AG10803 (cell line): ENCODE data around the gene NCOA6.

Experiments
- DNase-seq: peaks from one replicate; pipeline ENCODE4 v3.0.0; 2010; ENCODE audit warnings: low read depth
- H3K4me3 ChIP-seq: 2 replicates; pipeline ENCODE4 v1.5.1; 2011; ENCODE audit warnings: mild to moderate bottlenecking, low read length, control low read depth
- TF ChIP-seq, protein P1 (sequence below): conservative IDR thresholded peaks from 2 replicates; pipeline ENCODE4 v1.5.1; 2011; ENCODE audit warnings: mild to moderate bottlenecking, low read length, control low read depth, inconsistent platforms

NCOA6 gene

DNA sequence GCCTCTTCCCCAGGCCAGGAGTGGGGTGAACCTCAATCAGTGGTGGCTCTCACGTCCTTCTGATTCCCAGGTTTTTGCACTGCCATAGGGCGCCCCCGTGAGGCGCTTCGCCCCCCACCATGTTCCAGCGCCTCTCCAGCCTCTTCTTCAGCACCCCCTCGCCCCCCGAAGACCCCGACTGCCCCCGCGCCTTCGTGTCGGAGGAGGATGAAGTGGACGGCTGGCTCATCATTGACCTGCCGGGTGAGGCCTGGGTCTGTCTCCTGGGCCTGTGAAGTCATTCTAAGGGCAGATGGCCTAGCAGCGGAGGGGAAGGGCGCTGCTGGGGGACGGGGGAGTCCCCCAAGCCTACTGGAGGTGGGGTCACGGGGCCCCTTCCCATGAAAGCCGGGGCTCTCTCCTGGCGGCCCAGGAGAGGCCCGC lies 116.8 kb downstream of the NCOA6 start:
- TF ChIP-seq, protein P1, sequence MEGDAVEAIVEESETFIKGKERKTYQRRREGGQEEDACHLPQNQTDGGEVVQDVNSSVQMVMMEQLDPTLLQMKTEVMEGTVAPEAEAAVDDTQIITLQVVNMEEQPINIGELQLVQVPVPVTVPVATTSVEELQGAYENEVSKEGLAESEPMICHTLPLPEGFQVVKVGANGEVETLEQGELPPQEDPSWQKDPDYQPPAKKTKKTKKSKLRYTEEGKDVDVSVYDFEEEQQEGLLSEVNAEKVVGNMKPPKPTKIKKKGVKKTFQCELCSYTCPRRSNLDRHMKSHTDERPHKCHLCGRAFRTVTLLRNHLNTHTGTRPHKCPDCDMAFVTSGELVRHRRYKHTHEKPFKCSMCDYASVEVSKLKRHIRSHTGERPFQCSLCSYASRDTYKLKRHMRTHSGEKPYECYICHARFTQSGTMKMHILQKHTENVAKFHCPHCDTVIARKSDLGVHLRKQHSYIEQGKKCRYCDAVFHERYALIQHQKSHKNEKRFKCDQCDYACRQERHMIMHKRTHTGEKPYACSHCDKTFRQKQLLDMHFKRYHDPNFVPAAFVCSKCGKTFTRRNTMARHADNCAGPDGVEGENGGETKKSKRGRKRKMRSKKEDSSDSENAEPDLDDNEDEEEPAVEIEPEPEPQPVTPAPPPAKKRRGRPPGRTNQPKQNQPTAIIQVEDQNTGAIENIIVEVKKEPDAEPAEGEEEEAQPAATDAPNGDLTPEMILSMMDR: peak; percentile 60
- H3K4me3 ChIP-seq: peak overlapping the region; percentile 71
- peak; percentile 25 for DNase-seq

DNA sequence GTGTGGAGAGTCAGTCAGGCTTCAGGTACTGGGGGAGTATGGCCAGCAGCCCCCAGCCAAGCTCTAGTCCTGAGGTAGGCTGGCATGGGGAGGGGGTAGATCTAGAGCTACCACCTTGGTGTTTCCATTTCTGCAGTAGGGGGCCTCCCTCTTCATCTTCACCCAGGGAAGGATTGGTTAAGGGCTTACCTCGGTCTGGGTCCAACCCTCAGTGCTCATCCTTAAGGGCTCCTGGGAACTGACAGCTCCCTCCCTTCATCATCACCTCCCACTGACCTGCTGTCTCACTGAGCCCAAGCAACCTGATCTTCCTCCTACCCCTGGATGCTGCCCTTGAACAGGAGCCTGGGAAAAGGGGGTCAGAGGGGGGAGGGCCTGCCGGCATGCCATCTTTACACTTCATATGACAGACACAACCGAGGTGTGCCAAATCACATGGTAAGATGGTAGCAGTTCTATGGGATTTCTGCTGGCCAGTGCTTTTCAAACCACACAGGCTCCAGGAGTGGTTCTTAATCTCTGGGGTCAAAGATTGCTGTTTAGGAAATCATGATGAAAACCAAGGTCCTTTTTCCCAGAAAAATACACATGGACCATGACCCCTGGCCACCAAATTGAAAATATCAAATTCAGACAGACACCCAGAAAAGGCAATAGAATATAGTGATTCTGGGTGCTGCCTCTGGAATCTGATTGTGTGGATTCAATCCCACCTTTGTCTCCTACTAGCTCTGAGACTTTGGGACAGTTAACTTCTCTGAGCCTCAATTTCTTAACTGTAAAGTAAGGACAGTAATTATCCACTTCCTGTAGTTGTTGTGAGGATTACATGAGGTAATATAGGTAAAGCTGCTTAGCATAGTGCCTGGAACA lies 118.3 kb downstream of the NCOA6 start:
- no peak overlapping the region for H3K4me3 ChIP-seq
- DNase-seq: no peak
- TF ChIP-seq, protein P1: no peak

DNA sequence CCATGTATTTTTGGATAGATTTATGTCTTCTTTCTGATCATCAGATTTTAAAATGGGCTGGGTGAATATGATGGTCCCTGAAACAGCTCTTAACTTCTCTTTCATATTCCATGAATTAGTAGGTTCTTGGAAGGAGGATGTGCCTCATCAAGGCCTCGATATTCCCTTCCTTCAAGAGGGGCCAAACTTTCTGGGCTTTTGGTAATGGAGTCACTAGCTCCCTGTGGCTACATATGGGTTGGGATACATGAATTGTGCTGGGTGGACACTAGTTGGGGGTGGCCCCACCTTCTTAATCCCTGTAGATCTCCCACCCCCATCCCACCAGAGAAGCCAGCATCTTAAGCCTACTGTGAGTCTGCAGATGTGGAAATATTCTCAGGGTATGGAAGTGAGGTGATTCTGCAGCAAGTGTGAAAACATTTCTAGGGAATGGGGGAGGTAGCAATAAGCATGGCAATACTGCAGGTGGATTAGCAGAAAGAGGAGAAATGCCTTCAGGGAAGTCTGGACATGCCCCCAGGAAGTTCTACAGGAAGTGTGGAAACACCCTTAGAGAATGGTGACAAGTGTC lies 119.1 kb downstream of the NCOA6 start:
- TF ChIP-seq, protein P1: no peak
- DNase-seq: no peak
- no peak overlapping the region for H3K4me3 ChIP-seq

DNA sequence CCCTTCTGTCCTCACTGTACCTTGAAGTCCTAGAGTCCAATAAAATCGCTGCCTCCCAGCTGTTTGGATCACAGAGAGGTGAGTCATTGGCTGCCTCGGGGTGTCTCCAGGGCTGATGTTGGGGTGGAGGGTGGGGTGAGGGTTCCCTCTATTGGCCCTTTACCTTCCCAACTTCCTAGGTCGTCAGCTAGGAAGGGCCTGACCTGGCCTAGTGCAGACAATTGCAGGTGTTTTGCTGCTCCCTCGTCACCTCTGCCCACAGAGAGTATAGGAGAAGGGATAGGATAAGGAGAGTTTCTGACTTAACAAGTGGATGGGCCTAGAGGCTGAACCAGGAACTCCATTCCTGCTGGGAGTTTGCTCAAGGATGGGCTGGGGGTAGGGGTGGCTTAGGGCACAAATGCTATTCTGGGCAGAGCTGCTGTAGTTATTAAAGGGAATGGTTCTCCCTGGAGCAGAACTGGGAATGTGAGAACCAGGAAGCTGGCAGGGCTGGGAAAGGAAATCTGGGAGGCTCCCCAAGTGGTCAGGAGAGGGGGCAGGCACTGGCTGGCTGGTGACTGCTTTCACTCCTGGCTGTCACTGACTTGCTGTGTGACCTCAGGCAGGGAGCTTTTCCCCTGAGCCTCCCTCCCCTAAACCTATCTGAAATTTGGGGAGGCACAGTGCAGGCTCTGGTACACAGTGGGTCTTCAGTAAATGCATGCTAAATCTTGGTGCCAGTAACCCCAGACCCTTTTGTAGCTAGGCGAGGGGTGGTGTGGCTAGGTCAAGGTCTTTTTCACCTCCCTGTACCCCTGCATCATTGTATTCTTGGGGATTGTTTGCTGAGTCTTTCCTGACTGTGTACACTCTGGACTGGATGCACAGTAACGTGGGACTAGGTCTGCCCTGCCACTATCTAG lies 119.8 kb downstream of the NCOA6 start:
- TF ChIP-seq, protein P1: peak; percentile 31
- peak overlapping the region; percentile 87 for H3K4me3 ChIP-seq
- peak; percentile 23 for DNase-seq

DNA sequence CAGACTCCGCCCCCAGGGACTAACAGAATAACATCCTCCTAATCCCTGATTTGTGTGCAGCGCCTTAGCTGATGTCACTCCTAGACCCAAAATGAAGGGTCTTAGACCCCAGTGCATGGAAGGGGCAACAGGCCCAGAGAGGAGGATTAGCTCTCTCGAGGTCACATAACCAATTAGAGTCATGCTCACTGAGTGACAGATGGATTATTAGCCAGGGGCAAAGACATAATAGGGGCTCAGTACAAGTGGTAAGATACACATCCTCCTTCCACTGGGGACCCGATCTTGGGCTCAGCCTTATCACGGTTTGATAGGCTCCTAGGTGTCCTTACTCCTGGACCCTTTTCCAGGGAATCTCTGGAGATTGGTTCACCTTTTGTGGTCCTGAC lies 120.4 kb downstream of the NCOA6 start:
- TF ChIP-seq, protein P1: no peak
- no peak for DNase-seq

DNA sequence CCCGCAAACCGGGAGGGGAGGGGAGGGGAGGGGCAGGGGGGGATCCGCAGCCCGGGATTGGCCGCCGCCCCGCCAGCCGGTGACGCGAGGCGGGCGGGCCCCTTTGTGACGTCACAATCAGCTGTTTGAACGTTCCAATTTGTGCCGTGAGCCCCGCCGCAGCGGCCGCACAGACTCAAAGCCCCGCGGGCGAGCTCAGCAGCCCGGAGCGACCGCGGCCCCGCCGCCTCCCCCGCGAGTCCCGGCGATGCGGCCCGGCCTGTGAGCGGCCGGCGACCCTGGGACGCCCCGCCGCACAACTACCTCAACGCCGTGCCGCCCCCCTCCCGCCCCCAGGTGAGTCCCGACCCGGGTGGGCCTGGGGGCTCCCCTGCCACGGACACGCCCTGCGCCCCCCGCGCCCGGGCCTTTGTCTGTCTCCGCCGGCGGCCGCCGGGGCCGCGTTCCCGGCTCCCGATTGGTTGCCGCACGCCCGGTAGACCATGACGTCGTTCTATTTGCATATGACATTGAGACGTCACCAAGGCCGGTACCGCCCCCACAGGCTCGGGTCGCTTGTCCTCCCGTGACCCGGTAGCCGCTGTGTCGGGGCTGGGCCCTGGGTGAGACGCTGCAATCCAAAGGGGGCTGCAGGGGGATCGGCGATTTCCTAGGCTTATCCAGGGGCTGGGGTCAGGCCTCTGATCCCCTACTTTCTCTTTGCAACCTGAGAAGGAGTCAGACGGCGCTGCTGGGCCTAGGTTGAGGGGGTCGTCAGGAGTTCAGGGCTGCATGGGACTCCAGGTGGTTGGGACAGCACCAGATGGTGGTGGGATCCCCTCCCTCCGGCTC lies 121.1 kb downstream of the NCOA6 start, which contains the start of gene TP53INP2:
Gene TP53INP2 (plus strand): TSS at position 168 of the 831 bp plus-strand sequence. CDS start 4,396 bp downstream, outside the sequence.
- TF ChIP-seq, protein P1: no peak
- DNase-seq: peak; percentile 88
- H3K4me3 ChIP-seq: peak within 1 kb of the TSS; percentile 87

More for the DNA sequence above, 120.4 kb downstream of the NCOA6 start:
- H3K4me3 ChIP-seq: peak overlapping the region; percentile 87
